Tibial nerve (tissue), 4 donors: ENCODE data around the gene COMMD1.

ENCODE experiments used
- CTCF ChIP-seq, 5 experiments: fragments of 200-600 bp in 3 of 5; fragments of 450-650 bp in 2 of 5; sonication (generic) in 3 of 5; IDR thresholded peaks; one replicate each; pipeline ENCODE4 v1.5.1; 2016 to 2019; ENCODE audit warnings: antibody characterized with exemption in 5 of 5, mild to moderate bottlenecking in 3 of 5, moderate library complexity in 2 of 5
- EP300 ChIP-seq, 2 donors: sonication (generic); formaldehyde crosslinking; IDR thresholded peaks; one replicate each; pipeline ENCODE4 v1.6.1; 2017; ENCODE audit warnings: antibody characterized with exemption in 2 of 2, mild to moderate bottlenecking in 1 of 2

- no peak for TF ChIP-seq CTCF (IDR thresholded peaks at IDR 0.05)
- no peak for TF ChIP-seq EP300 (IDR thresholded peaks at IDR 0.05)
These were observed 125.4 kb downstream of the COMMD1 start for GRCh38 chr2:62030902-62031301.
